Thyroid gland (tissue), 4 donors: ENCODE measurements around the gene TRPM5. TPM values are rescaled to one million over a fixed set of nuclear protein-coding genes. Genes with fewer than 3 reads are reported as not detected.

Experiments
- DNase-seq, 2 donors: peaks; one replicate each; pipeline ENCODE4 v3.0.0-alpha.2; 2019
- H3K27ac ChIP-seq, 3 donors: fragments of 200-600 bp; sonication (generic); 1 replicate in 2 of 3; 2 replicates in 1 of 3; pipeline ENCODE4 v1.5.1; 2016 to 2019; ENCODE audit warnings: mild to moderate bottlenecking in 1 of 3, moderate library complexity in 1 of 3
- H3K27me3 ChIP-seq: fragments of 200-600 bp; sonication (generic); one replicate; pipeline ENCODE4 v1.5.1; 2019
- H3K36me3 ChIP-seq, 2 donors: fragments of 200-600 bp; sonication (generic); one replicate each; pipeline ENCODE4 v1.5.1; 2016 to 2019
- H3K4me1 ChIP-seq, 2 donors: fragments of 200-600 bp; sonication (generic); one replicate each; pipeline ENCODE4 v1.5.1; 2017 to 2019
- H3K4me3 ChIP-seq, 3 donors: fragments of 200-600 bp; sonication (generic); replicated peaks in 1 of 3; 1 replicate in 2 of 3; 2 replicates in 1 of 3; pipeline ENCODE4 v1.5.1; 2016; ENCODE audit warnings: mild to moderate bottlenecking in 1 of 3
- H3K9me3 ChIP-seq: fragments of 200-600 bp; sonication (generic); one replicate; pipeline ENCODE4 v1.5.1; 2017
- CTCF ChIP-seq, 6 experiments: fragments of 200-600 bp in 3 of 6; fragments of 450-650 bp in 3 of 6; sonication (generic) in 3 of 6; IDR thresholded peaks; one replicate each; pipeline ENCODE4 v1.5.1; 2016 to 2019; ENCODE audit warnings: antibody characterized with exemption in 6 of 6, mild to moderate bottlenecking in 2 of 6, inconsistent platforms in 1 of 6, moderate library complexity in 1 of 6
- POLR2A ChIP-seq, 2 donors: fragments of 450-650 bp; IDR thresholded peaks; one replicate each; pipeline ENCODE4 v1.6.1; 2017; ENCODE audit warnings: antibody characterized with exemption in 2 of 2, mild to moderate bottlenecking in 2 of 2, moderate library complexity in 1 of 2
- WGBS, 2 donors: methylation state at CpG; one replicate each; pipeline ENCODE4 v1.1.5; 2017; 5-methylcytosine and 5-hydroxymethylcytosine counted together
- intact Hi-C: fragments of 100-400 bp; cut with DNase I; formaldehyde crosslinking; loops from one replicate; pipeline ENCODE4 v1.15.1; 2023
- total RNA-seq, 4 donors: library from RNA; depleted of rRNA; stranded (reverse); fragments of >200 nt; gene quantifications; one replicate each; pipeline ENCODE4 v1.2.3, GENCODE V29; 2016

TRPM5 gene
- total RNA-seq, 4 donors from 2014 or later, result 0.54 to 2.4 (median 0.73) TPM

GRCh38 chr11:2428322-2428795 is 16.0 kb downstream of the TRPM5 start:
- H3K9me3 ChIP-seq, result no peaks in the 10 kb centered on the region
- H3K27me3 ChIP-seq, result no peaks in the 10 kb centered on the region
- 60 to 63% methylated on average over 8 of the region's 8 CpGs for WGBS, 2 donors
- no peaks in the 10 kb centered on the region for H3K36me3 ChIP-seq
- peaks cover 0 to 9% of the 10 kb centered on the region in 2 donors for H3K4me1 ChIP-seq
- peak; percentile 82 to 87 for DNase-seq
- intact Hi-C loops, result loop anchor here (2.0 to 5.0 kb wide), 2 partner anchors 102 to 464 kb away; no protein-coding TSS in a partner anchor
- TF ChIP-seq CTCF (IDR thresholded peaks at IDR 0.05), result peak; percentile 80 to 99 (median 94)
- no peak for TF ChIP-seq POLR2A (IDR thresholded peaks at IDR 0.05)
- H3K27ac ChIP-seq, result no peak overlapping the region
- no peak overlapping the region for H3K4me3 ChIP-seq

GRCh38 chr11:2427721-2428321 is 16.5 kb downstream of the TRPM5 start:
- Histone ChIP-seq H3K27me3 (no peaks in the 10 kb centered on the region), H3K27ac (no peak overlapping the region), H3K4me3 (no peak overlapping the region), H3K9me3 (no peaks in the 10 kb centered on the region), H3K36me3 (no peaks in the 10 kb centered on the region), H3K4me1 (peaks cover 0 to 9% of the 10 kb centered on the region in 2 donors)
- WGBS, 2 donors, result 12 to 65% methylated on average over 3 to 12 of the region's 12 CpGs
- no peak for TF ChIP-seq POLR2A (IDR thresholded peaks at IDR 0.05)
- DNase-seq, result no peak
- intact Hi-C loops, result loop anchor here (2.0 to 5.0 kb wide), 2 partner anchors 103 to 464 kb away; no protein-coding TSS in a partner anchor

- H3K4me3 ChIP-seq, result no peak overlapping the region
- peak; percentile 83 to 92 for DNase-seq
- intact Hi-C loops, result loop anchor here (5.0 kb wide), 1 partner anchor 465 kb away; no protein-coding TSS in a partner anchor
- no peaks in the 10 kb centered on the region for H3K27me3 ChIP-seq
- WGBS, 2 donors, result 58 to 66% methylated on average over 10 to 12 of the region's 14 CpGs
- H3K4me1 ChIP-seq, result peaks cover 0 to 9% of the 10 kb centered on the region in 2 donors
- H3K27ac ChIP-seq, result no peak overlapping the region
- no peaks in the 10 kb centered on the region for H3K9me3 ChIP-seq
- TF ChIP-seq CTCF (IDR thresholded peaks at IDR 0.05) (no peak), POLR2A (IDR thresholded peaks at IDR 0.05) (no peak)
- no peaks in the 10 kb centered on the region for H3K36me3 ChIP-seq
These were observed 17.3 kb downstream of the TRPM5 start for GRCh38 chr11:2426826-2427521.

GRCh38 chr11:2426221-2426620 is 18.1 kb downstream of the TRPM5 start:
- TF ChIP-seq CTCF (IDR thresholded peaks at IDR 0.05) (no peak), POLR2A (IDR thresholded peaks at IDR 0.05) (no peak)
- Histone ChIP-seq H3K9me3 (no peaks in the 10 kb centered on the region), H3K4me3 (no peak overlapping the region), H3K27me3 (no peaks in the 10 kb centered on the region), H3K4me1 (peaks cover 0 to 9% of the 10 kb centered on the region in 2 donors), H3K27ac (no peak overlapping the region), H3K36me3 (no peaks in the 10 kb centered on the region)
- intact Hi-C loops, result loop anchor here (5.0 kb wide), 1 partner anchor 466 kb away; no protein-coding TSS in a partner anchor
- 83 to 89% methylated on average over 1 to 6 of the region's 13 CpGs for WGBS, 2 donors
- no peak for DNase-seq

GRCh38 chr11:2425506-2425905 is 18.8 kb downstream of the TRPM5 start:
- no peak for DNase-seq
- H3K9me3 ChIP-seq, result no peaks in the 10 kb centered on the region
- intact Hi-C loops, result loop anchor here (5.0 kb wide), 1 partner anchor 467 kb away; no protein-coding TSS in a partner anchor
- no peaks in the 10 kb centered on the region for H3K36me3 ChIP-seq
- TF ChIP-seq POLR2A (IDR thresholded peaks at IDR 0.05), result no peak
- no peak for TF ChIP-seq CTCF (IDR thresholded peaks at IDR 0.05)
- H3K27ac ChIP-seq, result no peak overlapping the region
- peaks cover 0 to 14% of the 10 kb centered on the region in 2 donors for H3K4me1 ChIP-seq
- H3K27me3 ChIP-seq, result no peaks in the 10 kb centered on the region
- 86 to 100% methylated on average over 3 of the region's 8 CpGs for WGBS, 2 donors
- no peak overlapping the region for H3K4me3 ChIP-seq
